ENCODE data around the gene HES4.

DNA sequence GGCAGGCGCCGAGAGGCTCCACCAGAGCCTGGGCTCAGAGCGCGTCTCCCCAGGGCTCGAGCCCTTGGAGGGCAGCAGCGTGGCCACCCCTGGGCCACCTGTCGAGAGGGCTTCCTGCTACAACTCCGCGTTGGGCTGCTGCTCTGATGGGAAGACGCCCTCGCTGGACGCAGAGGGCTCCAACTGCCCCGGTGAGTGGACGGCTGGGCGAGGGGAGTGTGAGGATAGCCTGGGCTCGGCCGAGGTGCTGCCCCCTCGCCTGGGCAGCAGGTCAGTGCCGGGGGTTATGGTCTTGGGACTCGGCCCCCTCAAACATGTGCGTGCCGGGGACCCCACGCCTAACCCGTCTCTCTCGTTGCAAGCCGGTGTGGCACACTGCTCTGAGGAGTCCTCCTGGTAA is 46.9 kb upstream of the HES4 start:
- TF ChIP-seq, protein P1, sequence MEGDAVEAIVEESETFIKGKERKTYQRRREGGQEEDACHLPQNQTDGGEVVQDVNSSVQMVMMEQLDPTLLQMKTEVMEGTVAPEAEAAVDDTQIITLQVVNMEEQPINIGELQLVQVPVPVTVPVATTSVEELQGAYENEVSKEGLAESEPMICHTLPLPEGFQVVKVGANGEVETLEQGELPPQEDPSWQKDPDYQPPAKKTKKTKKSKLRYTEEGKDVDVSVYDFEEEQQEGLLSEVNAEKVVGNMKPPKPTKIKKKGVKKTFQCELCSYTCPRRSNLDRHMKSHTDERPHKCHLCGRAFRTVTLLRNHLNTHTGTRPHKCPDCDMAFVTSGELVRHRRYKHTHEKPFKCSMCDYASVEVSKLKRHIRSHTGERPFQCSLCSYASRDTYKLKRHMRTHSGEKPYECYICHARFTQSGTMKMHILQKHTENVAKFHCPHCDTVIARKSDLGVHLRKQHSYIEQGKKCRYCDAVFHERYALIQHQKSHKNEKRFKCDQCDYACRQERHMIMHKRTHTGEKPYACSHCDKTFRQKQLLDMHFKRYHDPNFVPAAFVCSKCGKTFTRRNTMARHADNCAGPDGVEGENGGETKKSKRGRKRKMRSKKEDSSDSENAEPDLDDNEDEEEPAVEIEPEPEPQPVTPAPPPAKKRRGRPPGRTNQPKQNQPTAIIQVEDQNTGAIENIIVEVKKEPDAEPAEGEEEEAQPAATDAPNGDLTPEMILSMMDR (conservative IDR thresholded peaks at IDR 0.05; ENCODE audit: low read length): no peak
- TF ChIP-seq EZH2phosphoT487 (IDR thresholded peaks at IDR 0.05; ENCODE audit: borderline replicate concordance): no peak
